ENCODE results near the gene HERC4. TPM values are rescaled to one million over a fixed set of nuclear protein-coding genes. Genes with fewer than 3 reads are reported as not detected.
"Not testable (repeated sequence)": the region's sequence is repeated elsewhere in the genome, so short reads cannot be mapped to it uniquely, and the experiment has no call there.

The HERC4 gene
- polyA plus RNA-seq, 10 donors, result 24.4 to 42.1 (median 30.3) TPM

DNA sequence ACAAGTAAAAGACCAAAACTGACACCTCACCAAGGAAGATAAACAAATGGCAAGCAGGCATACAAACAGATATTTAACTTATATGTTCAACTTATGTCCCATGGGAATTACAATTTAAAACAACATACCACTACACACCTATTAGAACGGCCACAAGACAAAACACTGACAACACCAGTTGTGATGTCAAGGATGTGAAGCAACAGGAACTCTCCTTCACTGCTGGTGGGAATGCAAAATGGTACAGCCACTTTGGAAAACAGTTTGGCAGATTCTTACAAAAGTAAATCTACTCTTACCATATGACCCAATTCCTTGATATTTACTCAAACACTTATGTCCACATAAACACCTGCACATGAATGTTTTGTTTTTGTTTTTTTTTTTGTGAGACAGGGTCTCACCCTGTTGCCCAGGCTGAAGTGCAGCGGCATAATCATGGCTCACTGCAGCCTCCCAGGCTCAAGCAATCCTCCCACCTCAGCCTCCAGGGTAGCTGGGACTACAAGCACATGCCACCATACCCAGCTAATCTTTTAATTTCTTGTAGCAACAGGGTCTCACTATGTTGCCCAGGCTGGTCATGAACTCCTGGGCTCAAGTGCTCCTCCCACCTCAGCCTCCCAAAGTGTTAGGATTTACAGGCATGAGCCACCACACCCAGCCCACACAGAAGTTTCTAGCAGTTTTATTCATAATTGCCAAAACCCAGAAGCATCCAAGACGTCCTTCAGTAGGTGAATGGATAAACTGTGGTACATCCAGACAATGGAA is 27.3 kb downstream of the HERC4 start:
- no peak for DNase-seq

DNA sequence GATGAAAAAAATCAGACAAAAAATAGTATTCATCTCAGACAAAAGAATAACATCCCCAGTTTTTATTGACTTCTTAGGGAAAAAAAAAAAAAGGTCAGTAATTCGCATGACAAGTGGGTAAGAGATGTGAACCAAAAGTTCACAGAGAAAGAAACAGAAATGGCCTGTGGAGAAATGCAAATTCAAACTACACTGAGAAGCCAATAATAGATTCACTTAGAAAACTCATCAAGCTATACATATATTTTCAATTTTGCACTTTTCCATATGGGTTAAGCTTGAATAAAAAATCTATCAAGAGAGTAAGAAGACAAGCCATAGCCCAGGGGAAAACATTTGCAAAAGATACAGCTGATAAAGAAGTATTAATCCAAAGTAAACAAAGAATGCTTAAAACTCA is 28.0 kb downstream of the HERC4 start:
- DNase-seq, result peak in 1 of 3 donors; percentile 1

DNA sequence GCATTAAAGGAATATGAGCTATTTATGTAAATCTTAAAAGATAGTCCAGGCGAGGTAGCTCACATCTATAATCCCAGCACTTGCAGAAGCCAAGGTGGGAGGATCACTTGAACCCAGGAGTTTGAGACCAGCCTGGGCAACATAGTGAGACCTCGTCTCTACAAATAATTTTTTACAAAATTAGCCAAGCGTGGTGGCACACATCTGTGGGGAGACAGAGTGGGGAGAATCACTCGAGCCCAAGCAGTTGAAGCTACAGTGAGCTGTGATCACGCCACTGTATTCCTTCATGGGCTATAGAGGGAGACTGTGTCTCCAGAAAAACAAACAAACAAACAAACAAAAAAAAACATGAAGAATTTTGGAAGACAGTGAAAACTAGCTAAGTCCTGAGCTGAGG is 28.4 kb downstream of the HERC4 start:
- DNase-seq, result no peak

DNA sequence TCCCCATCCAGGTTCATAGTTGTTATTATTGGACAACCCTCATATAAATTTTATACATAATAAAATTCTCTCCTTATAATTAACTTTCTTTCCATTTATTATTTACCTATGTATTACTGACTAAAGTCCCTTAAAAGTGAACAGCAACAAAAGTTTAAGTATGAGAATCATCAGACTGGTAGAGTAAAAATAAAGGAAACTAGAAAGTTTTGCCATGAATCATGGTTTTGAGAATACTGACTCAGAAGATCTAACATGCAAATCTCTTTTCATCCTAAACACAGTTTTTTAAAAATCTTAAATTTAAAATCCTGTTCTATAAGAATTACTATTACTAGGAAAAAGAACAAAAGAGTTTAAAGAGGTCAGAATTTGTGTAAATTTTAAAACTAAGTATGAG is 32.1 kb downstream of the HERC4 start:
- no peak for DNase-seq

DNA sequence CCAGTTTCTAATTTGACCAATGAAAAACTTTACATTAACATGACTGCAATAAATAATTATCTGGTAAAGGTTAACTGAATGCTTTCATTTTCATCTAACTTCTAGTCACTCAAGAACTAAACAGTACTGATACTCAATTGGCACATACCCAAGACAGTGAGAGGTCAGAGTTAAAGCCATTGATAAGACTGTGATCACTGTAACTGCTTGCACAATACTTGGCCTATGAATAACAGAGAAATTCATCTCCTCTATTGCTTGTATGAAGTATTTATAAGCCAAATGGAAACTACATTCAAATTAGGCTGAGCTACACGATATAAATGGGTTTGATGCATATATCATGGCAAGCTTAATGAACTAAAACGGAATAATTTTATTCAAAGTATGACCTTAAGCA is 43.0 kb downstream of the HERC4 start:
- no peak for DNase-seq

DNA sequence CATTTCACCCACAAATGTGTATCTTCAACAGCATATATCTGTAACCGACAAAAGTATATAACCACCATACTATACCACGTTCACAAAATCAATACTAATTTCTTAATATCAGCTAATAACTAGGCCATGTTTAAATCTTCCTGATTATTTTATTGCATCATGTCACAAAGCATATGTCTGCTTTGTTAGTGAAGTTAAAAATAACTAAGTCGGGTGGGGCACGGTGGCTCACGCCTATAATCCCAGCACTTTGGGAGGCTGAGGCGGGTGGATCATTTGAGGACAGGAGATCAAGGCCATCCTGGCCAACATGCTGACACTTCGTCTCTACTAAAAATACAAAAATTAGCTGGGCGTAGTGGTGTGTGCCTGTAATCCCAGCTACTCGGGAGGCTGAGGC is 47.7 kb downstream of the HERC4 start:
- no peak for DNase-seq

DNA sequence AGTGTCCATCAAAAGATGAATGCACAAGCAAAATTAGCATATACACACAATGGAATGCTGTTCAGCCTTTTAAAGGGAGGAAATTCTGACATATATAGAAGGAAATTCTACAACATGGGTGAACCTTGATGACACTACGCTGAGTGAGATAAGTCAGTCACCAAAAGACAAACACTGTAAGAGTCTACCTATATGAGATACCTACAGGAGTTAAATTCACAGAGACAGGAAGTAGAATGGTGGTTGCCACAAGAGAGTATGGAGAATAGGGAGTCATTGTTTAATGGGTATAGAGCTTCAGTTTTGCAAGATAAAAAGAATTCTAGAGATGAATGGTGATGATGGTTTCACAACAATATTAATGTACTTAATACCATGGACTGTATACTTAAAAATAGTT is 51.8 kb downstream of the HERC4 start:
- DNase-seq, result no peak

DNA sequence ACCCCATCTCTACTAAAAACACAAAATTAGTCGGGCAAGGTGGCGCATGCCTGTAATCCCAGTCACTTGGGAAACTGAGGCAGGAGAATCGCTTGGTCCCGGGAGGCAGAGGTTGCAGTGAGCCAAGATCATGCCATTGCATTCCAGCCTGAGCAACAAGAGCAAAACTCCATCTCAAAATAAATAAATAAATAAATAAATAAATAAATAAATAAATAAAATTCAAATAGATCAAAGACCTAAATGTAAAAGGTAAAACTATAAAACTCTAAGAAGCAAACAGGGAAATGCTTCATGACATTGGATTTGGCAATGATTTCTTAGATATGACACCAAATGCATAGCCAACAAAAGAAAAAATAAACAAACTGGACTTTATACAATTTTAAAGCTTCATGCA is 52.8 kb downstream of the HERC4 start:
- not testable (repeated sequence) for DNase-seq

DNA sequence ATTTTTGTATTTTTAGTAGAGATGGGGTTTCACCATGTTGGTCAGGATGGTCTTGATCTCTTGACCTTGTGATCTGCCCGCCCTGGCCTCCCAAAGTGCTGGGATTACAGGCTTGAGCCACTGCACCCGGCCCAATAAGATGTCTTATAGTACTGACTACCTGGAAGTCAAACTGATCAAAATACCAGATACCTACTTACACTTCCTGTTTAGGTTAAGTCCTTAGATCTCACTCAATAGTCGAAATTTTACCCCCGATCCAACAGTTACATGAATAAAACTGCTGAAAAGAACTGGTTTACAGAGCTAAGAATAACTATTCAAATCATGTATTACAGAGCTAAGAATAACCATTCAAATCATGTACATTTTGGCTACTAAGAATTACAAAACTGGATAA is 58.6 kb downstream of the HERC4 start:
- DNase-seq, result not testable (repeated sequence)

DNA sequence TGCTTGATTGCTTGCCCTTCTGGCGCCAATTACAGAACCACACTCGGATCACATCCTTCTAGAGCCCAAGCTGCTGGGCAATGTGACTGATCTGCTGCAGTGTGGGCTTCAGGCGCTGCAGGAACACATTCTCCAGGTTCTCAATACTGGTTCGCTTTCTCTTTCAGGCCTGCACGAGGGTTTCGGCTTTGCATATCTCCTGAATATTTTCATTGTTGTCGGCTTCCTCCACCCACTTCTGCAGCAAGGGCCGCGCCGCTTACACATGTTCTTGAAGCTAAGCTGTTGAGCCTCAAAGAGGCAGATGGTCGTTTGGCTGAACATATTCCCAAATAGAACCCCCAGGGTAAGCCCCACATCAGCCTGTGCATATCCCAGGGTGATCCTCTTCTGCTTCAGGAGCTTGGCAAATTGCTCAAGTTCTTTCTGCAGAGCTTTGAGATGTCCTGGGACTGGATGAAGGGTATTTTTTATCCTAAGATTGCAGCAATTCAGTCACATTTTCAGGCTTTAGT is 64.6 kb downstream of the HERC4 start:
- DNase-seq, result no peak

DNA sequence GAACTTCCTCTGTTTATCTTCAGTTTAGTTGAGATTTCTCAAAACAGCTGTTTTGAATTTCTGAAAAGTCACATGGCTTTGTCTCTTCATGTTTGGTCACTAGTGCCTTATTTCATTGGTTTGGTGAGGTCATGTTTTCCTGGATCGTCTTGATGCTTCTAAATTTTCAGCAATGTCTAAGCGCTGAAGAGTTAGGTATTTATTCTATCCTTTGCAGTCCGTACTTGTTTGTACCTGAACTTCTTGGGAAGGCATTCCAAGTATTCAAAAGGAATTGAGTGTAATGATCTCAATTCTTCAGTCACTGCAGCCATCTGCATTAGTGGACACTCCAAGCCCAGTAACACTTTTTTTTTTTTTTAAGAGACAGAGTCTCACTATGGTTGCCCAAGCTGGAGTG is 67.7 kb downstream of the HERC4 start:
- no peak for DNase-seq

DNA sequence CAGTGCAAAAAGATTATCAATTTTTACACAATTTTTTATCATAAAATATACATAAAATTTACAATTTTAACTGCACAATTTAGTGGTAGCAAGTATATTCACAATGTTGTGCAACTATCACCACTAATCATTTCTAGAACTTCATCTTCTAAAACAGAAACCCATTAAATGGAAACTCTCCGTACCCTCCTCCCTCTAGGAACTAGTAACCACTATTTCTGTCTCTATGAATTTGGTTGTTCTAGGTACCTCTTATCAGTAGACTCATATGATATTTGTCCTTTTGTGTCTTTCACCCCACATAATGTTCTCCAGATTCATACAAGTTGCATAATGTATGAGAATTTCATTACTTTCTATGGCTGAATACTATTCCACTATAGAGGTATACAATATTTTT is 73.5 kb downstream of the HERC4 start:
- DNase-seq, result no peak

DNA sequence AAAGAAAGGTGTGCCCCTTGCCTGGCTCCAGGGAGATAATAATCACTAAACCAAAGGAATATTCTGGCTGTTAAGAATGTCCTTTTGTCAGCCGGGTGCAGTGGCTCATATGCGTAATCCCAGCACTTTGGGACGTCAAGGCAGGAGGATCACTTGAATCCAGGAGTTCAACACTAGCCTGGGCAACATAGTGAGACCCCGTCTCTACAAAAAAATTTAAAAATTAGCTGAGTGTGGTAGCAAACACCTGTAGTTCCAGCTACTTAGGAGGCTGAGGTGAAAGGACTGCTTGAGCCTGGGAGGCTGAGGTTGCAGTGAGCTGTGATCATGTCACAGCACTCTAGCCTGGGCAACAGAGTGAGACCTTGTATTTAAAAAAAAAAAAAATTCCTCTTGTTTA is 74.1 kb downstream of the HERC4 start:
- DNase-seq, result no peak

DNA sequence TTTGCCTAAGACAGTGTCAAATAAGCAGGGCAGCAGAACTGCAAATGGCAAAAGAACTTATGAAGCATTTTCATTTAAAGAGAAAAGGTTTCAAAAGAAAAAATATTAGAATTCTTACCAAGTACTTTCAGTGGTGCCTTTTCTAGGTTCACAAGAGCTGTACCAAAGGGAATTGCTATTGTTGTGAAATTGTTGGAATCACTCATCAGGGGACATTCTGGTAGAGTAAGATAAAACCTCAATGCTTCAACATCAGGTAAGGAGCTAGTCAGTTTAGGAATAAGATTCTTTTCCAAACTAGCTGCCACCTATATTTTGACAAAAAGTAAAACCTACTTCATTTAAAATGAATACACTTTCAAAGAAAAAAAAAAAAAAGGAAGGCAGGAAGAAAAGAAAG is 85.0 kb downstream of the HERC4 start:
- DNase-seq, result no peak

DNA sequence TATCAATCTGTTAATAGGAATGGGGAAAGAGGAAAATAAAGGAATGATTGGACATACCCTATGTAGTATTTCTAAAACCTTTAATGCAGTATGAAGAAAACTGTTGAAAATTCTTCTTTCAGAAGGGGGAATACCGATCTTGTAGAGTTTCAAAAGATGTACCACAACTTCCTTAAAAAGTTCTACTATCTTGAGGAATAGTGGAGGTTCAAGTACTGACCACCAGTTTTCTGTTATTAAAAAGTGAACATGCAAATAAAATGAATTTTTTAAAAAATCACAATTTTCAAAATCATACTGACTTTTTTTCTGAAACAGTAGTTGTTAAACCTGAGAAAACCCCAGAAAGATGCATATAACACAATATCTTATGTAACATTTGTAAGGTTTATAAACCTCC is 86.5 kb downstream of the HERC4 start:
- no peak for DNase-seq

DNA sequence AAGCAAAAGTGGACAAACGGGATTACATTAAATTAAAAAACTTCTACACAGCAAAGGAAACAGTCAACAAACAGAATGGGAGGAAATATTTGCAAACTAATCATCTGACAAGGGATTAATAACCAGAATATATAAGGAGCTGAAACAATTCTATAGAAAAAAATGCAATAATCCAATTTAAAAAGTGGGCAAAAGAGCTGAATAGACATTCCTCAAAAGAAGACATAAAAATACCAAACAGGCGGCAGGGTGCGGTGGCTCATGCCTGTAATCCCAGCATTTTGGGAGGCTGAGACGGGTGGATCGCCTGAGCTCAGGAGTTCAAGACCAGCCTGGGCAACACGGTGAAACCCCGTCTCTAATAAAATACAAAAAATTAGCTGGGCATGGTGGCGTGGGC is 92.5 kb downstream of the HERC4 start:
- DNase-seq, result not testable (repeated sequence)

DNA sequence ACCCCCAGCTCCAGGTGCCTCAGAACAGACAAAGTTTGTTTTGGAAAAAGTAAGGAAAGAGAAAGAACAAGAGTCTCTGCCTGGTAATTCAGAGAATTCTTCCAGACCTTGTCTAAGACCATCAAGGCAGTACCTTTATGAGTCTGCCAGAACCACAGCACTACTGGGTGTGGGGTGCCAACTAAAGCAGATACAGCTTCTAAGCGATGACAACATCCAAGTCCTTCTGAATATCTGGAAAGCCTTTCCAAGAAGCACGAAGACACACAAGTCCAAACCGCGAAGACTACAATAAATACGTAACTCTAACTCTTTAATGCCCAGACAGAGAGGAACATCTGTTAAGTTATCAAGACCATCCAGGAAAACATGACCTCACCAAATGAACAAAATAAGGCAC is 96.3 kb downstream of the HERC4 start:
- DNase-seq, result no peak

DNA sequence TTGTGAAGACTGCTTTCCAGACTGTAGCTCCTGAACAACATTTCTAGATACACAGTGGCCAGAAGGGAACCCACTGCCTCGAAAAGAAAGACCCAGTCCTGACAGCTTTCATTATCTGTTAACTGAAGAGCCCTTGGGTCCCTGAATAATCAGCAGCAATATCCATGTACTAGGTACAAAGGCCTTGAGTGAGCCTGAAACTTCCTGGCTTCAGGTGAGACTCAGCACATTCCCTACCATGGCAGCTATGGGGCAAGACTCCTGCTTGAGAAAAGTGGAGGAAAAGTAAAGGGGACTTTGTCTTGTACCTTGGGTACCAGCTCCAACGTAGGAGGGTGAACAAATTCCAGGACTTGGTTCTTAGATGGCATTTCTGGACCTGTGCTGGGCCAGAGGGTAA is 97.8 kb downstream of the HERC4 start:
- no peak for DNase-seq

DNA sequence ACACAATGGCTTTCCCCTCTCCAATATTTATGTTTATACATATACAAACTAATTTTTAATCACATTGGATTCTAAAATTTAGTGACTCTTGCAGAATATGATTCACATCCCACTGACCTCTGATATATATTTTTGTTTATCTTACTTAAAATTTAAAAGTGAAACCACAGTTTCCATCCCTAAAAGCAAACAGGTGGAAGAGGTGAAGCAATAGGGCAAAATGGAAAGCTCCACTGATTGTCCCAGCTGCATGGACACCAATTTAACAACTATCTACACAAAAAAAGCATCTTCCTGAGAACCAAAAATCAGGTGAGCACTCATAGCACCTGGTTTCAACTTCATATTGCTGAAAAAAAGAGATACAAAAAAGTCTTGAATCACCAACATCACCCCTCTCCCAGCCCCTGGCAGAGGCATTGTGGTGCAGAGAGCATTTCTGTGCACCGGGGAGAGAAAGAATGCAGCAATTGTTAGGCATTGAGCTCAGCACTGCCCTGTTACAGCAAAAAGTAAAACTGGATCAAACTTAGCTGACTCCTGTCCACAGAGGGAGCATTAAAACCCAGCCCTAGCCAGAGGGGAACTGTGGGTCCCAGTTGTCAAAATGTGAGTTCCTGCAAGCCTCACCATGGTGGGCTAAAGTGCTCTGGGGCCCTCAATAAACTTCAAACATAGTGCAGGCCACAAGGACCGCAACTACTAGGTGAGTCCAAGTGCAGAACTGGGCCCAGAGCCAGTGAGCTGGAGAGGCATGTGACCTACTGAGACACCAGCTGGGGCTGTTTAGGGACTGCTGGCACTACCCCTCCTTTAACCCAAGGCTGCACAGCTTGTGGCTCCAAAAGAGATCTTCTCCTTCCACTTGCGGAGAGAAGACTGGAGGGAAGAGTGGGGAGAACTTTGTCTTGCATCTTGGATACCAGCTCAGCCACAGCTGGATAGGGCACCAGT is 98.5 kb downstream of the HERC4 start:
- peak; percentile 10 to 27 (median 16) for DNase-seq

DNA sequence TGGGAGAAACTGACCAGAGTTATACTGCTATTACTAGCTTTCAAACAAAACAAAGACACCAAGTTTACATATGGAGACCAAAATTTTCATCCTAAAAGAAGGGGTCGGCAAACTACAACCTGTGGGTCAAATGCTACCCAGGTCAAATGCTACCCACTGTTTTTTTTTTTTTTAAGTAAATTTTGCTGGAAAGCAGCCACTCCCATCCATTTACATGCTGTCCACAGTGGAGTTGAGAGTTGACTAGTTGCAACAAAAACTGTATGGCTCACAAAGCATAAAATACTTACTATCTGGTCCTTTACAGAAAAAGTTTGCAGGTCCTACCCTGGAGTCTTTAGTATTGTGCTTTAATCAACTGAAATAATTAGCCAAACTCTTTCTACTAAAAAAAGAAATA is 99.2 kb downstream of the HERC4 start:
- no peak for DNase-seq

DNA sequence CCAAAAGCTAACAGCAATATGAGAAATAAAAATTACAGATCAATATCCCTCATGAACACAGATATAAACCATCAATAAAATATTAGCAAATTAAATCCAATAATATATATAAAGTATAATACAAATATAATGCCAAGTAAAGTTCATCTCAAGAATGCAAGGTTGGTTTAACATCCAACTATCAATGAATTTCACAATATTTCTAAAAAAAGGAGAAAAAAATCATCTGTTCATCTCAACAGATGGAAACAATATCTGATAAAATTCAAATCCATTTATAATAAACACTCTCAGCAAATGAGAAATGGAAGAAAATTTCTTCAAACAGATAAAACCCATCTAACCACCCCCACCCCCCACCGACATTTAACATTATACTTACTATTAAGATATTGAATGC is 103.8 kb downstream of the HERC4 start:
- DNase-seq, result no peak

DNA sequence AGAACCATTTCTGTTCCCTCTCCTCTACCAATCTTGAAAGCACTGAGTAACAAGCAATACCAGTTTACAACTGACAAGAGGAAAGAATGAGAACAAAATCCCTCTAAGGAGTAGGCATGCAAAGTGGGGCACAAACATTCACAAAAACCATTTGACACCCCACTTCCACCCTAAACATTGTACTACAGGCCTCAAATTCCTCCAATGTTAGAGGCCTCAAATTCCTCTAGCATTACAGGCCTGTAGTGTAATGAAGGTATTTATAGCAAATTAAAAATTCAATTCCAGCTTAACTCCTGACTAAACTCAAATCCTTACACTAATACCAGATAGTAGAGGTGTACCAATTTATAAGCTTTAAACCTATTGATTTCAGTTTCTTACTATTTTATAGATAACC is 105.2 kb downstream of the HERC4 start:
- no peak for DNase-seq

DNA sequence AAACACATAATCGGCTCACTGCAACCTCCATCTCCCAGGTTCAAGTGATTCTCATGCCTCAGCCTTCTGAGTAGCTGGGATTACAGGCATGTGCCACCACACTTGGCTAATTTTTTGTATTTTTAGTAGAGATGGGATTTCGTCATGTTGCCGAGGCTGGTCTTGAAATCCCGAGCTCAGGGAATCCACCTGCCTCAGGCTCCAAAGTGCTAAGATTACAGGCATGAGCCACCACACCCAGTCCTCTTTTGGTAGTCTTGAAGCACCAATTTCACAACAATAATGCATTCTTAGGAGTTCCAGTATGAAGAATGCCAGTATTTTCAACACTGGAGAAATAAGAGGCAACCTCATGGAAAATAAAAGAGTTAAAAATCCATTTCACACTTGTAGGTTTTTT is 109.0 kb downstream of the HERC4 start:
- not testable (repeated sequence) for DNase-seq
